BJ (cell line): Measurements from ENCODE around the gene CDC25B. TPM values are rescaled to one million over a fixed set of nuclear protein-coding genes. Genes with fewer than 3 reads are reported as not detected.
A peak's percentile ranks its signal among the peaks of the same experiment; 100 is the strongest.

Experiments used
- CTCF ChIA-PET: fragments of 350-600 bp; formaldehyde crosslinking; extraction: SDS; loops from one replicate; lab custom pipeline; 2021; ENCODE audit warnings: antibody characterized with exemption, inconsistent platforms; lab: Yijun Ruan, JAX
- POLR2A ChIA-PET: fragments of 300-600 bp; sonication (Branson Sonifier 250); formaldehyde crosslinking; extraction: SDS; loops from one replicate; lab custom pipeline; 2021; ENCODE audit warnings: antibody characterized with exemption; lab: Charles Lee
- DNase-seq: peaks from one replicate; pipeline ENCODE4 v3.0.0-alpha.2; 2011; ENCODE audit warnings: low read depth
- H3K27me3 ChIP-seq: 2 replicates; pipeline ENCODE4 v1.6.0; 2011; ENCODE audit warnings: low read length; ENCODE audit not compliant: control insufficient read depth, insufficient read depth
- H3K36me3 ChIP-seq: 2 replicates; pipeline ENCODE4 v1.5.1; 2011; ENCODE audit warnings: low read length; ENCODE audit not compliant: control insufficient read depth, insufficient read depth
- H3K4me3 ChIP-seq: 2 replicates; pipeline ENCODE4 v1.5.1; 2011; ENCODE audit warnings: low read depth, mild to moderate bottlenecking, control low read depth, low read length
- polyA plus RNA-seq: library from polyadenylated mRNA; depleted of rRNA; stranded (reverse); fragments of >200 nt; gene quantifications from 2 replicates; pipeline ENCODE4 v1.2.3, GENCODE V29; 2011
- TF ChIP-seq, protein P1 (sequence below): IDR thresholded peaks from 2 replicates; pipeline ENCODE4 v1.5.1; 2011; ENCODE audit warnings: low read depth, mild to moderate bottlenecking, control low read depth, inconsistent platforms, low read length, moderate library complexity; ENCODE audit not compliant: insufficient read depth

CDC25B gene
- polyA plus RNA-seq, 1 experiment, result 68.1 TPM

DNA sequence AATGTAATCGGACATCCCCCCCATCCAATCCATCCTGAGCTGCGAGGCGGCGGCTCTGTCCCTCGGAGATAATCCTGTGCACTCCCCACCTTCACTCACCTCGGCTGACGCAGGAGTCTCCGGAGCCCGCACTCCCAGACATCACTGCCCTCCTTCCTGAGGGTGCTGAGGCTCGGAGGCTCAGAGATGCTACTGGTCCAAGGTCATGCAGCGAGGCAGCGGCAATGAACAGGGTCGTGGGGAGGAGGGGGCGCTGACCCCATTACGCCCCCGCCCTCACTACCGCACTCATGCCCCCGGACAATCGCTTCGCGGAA is 29.0 kb upstream of the CDC25B start:
- ChIA-PET CTCF (interaction anchor here (0.6 to 4.7 kb wide), 8 partner anchors 10 to 257 kb away, joined by 3 to 51 read pairs (median 6); partner anchors contain the start of genes AP5S1 and SPEF1), POLR2A (no interaction called here)
- TF ChIP-seq, protein P1, sequence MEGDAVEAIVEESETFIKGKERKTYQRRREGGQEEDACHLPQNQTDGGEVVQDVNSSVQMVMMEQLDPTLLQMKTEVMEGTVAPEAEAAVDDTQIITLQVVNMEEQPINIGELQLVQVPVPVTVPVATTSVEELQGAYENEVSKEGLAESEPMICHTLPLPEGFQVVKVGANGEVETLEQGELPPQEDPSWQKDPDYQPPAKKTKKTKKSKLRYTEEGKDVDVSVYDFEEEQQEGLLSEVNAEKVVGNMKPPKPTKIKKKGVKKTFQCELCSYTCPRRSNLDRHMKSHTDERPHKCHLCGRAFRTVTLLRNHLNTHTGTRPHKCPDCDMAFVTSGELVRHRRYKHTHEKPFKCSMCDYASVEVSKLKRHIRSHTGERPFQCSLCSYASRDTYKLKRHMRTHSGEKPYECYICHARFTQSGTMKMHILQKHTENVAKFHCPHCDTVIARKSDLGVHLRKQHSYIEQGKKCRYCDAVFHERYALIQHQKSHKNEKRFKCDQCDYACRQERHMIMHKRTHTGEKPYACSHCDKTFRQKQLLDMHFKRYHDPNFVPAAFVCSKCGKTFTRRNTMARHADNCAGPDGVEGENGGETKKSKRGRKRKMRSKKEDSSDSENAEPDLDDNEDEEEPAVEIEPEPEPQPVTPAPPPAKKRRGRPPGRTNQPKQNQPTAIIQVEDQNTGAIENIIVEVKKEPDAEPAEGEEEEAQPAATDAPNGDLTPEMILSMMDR, result no peak
- Histone ChIP-seq H3K4me3 (peak overlapping the region; percentile 71), H3K27me3 (no peaks in the 10 kb centered on the region), H3K36me3 (no peaks in the 10 kb centered on the region)
- DNase-seq, result no peak

DNA sequence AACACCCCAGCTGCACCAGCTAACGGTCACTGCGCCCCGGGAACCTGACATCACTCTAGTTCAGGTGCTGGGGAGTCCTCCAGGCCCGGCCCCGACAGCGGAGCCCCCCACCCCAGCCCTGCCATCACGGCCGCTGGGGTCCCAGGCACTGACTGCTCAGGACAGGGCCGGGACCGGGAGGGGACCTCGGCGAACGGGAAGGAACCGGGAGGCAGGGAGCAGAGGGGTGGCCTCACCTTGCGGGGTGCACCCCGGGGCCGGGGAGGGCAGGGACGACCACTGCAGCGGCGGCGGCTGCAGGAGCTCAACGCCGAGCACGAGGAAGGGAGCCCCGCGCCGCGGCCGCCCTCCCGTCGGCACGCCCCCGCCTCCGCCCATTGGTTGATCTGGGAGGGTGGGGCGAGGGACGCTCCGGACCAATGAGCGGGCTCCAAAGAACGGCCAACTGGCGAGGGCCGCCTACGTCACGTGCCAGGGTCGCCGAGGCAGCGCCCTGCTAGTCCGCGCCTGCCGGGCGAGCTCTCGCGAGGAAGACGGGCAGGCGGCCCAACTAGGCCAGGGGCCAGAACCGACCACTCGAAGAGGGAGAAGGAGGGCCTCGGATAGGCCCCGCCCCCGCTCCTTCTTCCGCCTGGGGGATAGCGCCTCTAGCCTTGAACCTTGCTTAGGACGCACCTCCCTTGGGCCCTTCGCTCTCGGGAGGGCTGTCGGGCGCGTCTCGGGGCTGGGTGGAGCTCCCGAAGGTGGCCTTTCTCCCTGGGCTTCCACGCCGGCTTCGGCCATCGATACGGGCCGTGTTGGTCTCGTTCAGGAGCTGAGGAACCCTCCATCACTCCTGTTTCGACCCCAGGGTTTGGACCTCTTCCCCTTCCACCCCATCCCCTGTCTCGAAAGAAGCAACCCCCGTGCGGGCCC is 28.4 kb upstream of the CDC25B start, which contains the start of gene ADISSP:
ADISSP (minus strand) TSS at position 327 of the 915 bp plus-strand sequence. CDS start 7,653 bp downstream, outside the sequence.
- TF ChIP-seq, protein P1, result peak; percentile 30
- no peaks in the 10 kb centered on the region for H3K36me3 ChIP-seq
- H3K27me3 ChIP-seq, result no peaks in the 10 kb centered on the region
- peak; percentile 85 for DNase-seq
- ChIA-PET POLR2A (interaction anchor here (1.0 kb wide), 1 partner anchor 14 kb away, joined by 3 read pairs; the partner anchor contains the start of gene SPEF1), CTCF (interaction anchor here (0.6 to 4.7 kb wide), 15 partner anchors 10 to 257 kb away, joined by 3 to 51 read pairs (median 6); partner anchors contain the start of genes AP5S1, CENPB and SPEF1)
- peak within 1 kb of the TSS; percentile 73 for H3K4me3 ChIP-seq

DNA sequence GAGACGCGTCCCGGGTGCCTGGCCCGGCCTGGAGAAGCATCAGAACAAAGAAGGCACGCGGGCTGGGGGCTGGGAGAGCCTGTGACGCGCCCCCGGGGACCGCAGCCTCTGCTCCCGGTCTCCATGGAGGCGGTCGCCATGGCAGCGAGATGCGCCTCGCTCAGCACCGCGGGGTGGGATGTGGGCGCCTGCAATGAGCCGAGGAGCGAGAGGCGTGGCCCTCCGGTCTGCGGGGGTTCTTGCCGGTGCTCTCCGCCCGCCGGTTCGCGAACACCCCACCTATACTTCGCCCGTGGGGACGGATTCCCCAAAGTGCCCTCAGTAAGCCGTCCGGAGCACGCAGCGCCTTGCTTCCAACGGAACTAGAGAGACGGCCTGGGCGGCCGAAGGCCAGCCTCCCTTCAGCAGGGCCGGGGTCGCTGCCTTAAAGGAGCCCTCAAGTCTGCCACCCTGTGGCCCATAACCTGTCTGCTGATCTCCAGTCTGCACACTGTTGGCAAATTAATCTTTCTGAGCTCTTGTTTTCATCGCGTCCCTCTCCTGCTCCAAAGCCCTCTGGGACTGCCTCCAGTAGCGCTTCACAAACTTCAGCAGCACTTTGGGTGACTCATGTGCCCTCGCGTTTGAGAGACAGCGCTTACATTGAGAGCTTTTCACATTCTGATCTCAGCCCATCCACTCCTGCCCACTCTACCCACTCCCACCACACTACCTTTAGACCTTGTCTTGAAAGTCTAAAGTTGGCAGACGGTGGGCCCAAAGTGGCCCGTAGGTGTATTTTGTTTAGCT is 27.6 kb upstream of the CDC25B start:
- no peaks in the 10 kb centered on the region for H3K27me3 ChIP-seq
- H3K36me3 ChIP-seq, result no peaks in the 10 kb centered on the region
- no peak for DNase-seq
- H3K4me3 ChIP-seq, result peak overlapping the region; percentile 73
- CTCF ChIA-PET, result interaction anchor here (0.7 to 4.7 kb wide), 14 partner anchors 8 to 205 kb away, joined by 3 to 51 read pairs (median 8); partner anchors contain the start of genes AP5S1, CENPB and SPEF1
- POLR2A ChIA-PET, result interaction anchor here (0.6 to 1.0 kb wide), 3 partner anchors 13 to 81 kb away, joined by 3 read pairs; partner anchors contain the start of gene SPEF1
- TF ChIP-seq, protein P1, result peak; percentile 59

DNA sequence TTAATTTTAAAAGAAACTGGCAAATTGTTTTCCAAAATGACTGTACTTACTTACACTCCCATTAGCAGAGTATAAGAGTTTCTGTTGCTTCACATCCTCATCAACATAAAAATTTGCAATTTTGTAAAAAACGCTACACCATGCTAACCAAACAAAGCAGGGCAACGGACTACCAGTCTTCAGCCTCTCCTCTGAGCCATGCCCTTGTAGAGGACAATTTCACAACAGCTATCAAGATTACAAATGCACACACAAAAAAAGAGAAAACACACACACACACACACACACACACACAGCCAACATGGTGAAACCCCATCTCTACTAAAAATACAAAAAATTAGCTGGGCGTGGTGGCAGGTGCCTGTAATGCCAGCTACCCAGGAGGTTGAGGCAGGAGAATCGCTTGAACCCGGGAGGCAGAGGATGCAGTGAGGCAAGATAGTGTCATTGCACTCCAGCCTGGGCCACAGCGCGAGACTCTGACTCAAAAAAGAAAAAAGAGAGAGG is 24.5 kb upstream of the CDC25B start:
- POLR2A ChIA-PET, result no interaction called here
- DNase-seq, result no peak
- no peaks in the 10 kb centered on the region for H3K27me3 ChIP-seq
- CTCF ChIA-PET, result interaction anchor here (0.9 to 1.6 kb wide), 3 partner anchors 10 to 61 kb away, joined by 3 to 5 read pairs (median 3); partner anchors contain the start of gene SPEF1
- TF ChIP-seq, protein P1, result no peak
- no peaks in the 10 kb centered on the region for H3K36me3 ChIP-seq
- H3K4me3 ChIP-seq, result no peak overlapping the region
